ENCODE results near the gene ANKRD63.

ANKRD63 gene

DNA sequence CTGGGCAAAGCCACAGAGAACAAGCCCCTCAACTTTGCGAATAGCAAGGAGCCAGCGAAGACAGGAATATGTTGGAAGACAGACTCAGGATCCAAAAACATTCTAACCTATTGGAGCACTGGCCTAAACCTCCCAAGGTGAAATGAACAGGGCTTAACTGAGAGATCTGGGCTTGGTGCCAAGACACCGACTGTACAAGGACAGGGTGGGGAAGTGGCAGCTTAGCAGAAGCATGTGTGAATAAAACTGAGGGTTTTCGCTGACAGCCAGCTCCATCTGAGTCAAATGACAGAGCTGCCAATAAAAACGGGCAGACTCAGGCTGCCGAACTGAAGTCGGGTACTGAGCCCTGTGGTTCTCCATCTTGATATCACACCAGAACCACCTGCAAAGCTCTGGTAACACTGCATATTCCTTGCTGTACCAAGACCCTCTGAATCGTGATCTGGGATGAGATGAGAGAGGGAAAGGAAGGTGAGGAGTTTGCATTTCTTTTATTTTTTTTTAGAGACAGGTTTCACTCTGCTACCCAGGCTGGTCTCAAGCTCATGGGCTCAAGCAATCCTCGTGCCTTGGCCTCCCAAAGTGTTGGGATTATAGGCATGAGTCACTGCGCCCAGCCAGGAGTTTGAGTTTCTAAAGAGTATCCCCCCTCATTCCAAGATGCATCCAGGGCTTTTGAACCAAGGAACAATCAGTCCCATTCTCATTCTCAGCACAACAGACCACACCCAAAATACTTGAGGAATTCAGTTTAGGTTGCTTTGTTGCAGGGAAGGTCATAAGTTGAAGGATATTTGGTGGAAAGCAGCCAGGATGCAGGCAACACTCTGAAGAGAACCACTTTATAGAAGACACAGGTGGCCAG is 30.9 kb upstream of the ANKRD63 start:
- DNase-seq = peak; percentile 66

DNA sequence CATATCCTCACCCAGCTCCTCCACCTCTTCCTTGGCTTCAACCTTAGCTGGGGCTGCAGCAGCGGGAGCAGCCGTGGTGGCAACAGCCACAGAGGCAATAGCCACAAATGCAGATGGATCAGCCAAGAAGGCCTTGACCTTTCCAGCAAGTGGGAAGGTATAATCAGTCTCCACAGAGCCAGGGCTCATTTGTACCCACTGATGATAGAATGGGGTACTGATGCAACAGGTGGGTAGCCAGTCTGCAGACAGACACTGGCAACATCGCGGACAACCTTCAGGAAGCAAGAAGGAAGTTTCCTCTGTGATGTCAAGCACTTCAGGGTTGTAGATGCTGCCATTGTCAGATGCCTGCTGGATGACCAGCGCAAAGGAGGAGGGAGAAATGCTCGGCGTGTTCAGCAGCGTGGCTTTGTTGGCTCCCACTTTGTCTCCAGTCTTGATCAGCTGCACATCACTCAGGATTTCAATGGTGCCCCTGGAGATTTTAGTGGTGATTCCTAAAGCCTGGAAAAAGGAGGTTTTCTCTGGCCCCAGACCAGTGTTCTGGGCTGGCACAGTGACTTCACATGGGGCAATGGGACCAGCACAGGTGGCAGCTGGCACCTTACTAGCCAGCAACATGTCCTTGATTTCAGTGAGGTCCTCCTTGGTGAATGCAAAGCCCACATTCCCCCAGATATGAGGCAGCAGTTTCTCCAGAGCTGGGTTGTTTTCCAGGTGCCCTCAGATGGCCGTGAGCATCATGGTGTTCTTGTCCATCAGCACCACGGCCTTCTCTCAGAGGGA is 29.7 kb upstream of the ANKRD63 start:
- no peak for DNase-seq

DNA sequence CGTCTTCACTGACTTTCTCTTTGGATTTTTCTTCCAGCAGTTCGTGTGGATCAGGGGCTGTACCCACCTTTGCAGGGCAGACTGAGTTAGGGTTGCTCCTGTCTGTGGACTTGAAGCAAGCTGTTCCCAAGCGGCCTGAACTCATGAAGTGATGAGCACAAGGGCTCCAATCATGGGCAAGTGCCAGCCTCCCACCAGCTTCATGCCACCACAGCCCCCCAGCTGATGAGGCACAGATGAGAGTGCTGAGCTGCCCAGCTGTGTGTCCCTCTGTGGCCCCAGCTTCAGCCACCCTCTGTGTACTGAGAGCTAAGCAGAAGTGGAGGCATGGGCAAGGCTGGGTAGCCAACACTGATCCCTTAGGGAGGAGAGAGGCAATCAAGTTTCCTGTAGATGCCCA is 28.1 kb upstream of the ANKRD63 start:
- DNase-seq = no peak

DNA sequence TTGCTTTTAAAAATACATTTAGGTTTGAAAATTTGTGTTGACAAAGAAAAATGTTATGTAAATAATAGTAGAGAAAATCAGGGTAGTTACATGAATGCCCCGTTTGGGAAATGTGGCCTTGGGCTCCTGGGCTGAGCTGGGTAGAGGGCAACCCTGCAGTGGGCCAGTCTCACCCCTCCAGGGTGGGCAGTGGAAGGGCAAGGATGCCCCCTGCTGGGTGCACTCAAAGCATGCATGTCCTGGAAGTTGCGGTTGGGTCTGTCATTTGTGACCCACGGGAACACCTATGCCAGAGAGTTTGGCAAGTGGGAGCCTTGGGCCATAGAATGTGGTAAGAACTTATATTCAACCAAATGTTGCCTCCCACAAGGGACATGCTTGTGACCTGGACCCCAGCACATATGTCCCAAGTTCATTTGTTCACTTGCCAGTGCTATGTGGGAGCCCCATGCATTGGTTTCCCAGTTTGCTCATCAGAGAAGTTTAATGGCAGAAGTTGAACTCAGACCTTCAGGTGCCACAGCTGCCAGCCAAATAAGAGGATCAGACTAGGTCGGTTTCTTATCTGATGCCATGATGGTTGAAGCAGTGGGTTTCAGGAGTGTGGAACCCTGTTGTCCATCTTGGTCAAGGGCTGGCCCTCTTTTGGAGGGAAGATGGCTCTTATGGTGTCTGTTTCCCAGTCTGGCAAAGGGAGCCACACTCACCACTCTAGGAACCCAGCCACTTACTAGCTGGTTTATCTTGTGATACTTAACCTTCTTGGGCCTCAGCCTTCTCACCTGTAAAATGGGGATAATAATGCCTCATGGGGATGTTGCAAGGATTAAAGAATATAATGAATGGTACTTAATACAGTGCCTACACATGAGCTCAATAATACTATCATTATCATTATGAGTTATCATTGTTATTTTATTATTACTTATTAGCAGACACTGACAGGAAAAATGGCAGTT is 27.4 kb upstream of the ANKRD63 start:
- DNase-seq = peak; percentile 71

DNA sequence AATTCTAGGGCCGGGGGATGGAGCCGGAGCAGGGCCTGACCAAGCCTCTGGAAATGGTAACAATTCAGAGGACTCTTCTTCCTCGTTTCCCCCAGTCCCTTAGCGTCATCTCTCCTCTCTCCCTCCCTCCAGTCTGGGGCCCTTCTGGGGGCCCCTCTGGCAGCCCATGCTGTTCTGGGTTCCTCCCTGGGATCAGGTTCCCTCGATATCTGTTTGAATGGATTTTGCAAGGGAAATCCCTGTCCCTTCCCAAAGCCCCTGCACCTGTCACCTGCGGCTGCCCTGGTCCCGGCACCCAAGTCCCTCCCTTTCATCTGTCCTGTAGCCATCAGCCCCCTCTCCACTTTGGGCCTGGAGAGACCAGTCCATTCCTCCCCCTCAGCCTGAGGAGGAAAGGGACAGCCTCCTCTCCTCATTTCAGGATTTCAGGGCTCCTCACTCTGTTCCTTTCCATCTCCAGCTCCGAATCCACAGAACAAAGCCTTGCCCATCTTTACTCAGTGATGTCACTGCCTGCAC is 26.5 kb upstream of the ANKRD63 start:
- no peak for DNase-seq

DNA sequence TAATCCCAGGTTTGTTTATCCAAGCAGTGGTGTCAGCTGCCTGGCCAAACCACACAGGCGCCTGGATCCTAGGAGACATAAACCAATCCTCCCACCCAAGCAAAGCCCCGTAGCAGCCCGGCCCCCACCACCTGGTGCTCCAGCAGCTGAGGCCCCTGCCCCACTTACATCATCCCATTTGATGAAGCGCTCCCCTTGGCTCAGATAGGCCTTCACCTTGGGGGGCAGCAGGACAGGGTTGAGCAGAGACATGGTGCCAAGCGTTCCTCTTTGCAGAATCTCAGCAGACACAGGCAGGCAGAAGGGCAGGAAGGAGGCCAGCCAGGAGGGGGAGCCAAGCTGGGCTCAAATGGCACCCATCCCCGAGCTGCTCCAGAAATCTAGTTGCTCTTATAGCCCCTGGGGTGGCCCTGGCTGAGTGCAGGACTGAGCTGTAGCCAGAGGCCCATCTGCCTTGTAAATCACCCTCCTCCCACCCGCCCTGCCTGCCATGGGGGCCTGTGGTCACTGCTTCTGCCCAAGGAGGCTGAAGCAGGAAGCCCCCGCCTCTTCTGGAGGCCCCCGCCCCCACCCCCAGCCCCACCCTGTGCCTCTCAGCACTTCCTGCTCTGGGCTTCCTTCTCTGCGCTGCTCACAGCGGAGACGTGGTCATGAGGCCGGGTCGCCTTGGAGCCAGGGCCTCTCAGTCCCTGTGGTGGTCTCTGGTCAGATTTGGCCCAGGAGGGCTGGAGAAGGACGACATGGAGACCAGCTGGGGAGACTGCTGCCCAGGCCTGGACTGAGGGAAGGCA is 24.8 kb upstream of the ANKRD63 start, which contains the start of gene PLCB2:
Gene PLCB2 (minus strand): TSS at position 515 of the 791 bp plus-strand sequence. CDS start 263 bp downstream, at position 252.
- peak; percentile 73 for DNase-seq

DNA sequence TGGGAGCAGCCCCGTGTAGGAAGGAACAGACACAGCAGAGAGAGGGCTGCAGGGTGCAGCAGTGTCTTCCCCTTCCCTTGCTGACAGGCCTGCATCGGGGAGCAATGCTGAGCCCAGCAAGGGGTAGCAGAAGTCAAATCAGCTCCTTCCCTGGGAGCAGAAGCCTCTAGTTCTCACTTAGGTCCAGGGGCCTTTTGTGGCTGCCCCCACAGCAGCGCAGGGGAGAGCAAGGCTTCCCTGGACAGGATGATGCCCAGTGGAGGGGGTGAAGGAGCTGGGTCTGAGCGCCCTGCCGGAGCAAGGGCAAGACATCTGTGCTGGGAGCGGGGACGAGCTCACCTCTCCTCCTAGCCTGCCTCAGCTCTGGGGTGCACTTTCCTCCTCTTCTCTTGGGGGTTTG is 24.0 kb upstream of the ANKRD63 start:
- no peak for DNase-seq

DNA sequence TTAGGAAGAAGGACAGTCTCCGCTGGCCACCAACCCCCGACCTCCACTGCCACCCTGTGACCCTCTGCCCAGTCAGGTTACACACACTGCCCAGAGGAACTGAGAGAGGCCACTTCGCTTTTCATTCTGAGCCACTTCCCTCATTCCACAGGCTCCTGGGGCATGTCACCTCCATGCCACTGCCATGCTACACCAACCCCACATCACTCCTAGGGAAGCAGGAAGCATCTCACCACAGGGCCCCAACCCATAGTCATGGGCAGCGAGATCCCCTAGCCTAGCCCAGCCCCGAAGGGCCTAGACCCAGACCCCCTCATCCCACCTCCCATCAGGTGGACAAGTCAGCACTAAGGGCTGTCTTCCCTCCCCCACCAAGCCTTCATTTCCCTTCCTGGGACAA is 23.5 kb upstream of the ANKRD63 start:
- DNase-seq = no peak

DNA sequence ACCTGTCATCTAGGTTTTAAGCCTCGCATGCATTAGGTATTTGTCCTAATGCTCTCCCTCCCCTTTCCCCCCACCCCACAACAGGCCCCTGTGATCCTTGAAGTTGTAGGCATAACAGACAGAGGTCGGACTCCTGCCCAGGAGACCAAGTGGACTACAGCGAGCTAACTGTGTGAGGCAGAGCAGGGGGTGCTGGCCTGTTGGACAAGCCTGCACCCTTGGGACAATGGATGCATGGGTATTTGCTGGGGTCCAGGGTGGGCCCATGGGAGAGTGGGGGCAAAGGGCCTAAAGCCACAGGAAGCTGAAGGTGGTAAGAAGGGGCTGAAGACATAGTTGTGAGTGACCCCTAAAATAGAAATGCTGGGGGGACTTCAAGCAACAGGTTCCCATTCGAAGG is 22.4 kb upstream of the ANKRD63 start:
- no peak for DNase-seq

DNA sequence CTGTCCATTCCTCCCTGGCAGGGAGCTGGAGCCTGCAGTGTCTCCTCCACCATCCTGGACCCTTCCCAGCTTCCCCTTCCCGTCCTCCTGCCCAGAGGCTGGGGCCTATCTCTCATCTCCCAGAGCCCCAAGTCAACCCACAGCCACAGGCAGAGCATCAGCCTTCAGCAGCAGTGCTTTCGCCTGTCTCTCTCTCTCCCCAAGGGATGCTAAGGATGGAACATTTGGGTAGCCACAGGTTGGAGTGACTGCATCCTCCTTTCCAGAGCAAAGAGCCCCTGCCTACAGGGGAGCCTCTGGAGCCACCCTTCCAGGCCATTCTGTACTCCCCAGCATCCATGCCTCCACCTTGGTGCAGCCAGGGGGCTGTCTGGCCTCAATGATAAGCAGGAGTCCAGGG is 20.7 kb upstream of the ANKRD63 start:
- DNase-seq = no peak

DNA sequence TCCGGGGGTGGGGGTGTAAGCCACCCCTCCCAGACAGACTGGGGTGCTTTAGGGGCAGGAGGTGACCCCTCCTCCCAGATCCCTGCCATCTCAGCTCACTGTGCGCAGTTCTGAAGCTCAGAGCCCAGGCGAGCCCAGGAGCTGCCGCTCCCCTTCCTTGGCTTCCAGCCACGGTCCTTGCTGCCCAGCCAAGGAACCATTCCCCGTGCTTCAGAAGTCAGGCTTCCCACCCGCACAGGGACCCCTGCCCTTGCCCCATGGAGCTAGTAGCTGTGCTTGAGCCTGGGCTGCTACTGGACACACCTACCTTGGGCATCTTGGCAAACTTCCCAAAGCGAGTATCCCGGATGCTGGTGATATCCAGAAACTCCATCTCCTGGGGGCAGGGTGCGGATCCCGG is 20.1 kb upstream of the ANKRD63 start:
- DNase-seq = no peak

DNA sequence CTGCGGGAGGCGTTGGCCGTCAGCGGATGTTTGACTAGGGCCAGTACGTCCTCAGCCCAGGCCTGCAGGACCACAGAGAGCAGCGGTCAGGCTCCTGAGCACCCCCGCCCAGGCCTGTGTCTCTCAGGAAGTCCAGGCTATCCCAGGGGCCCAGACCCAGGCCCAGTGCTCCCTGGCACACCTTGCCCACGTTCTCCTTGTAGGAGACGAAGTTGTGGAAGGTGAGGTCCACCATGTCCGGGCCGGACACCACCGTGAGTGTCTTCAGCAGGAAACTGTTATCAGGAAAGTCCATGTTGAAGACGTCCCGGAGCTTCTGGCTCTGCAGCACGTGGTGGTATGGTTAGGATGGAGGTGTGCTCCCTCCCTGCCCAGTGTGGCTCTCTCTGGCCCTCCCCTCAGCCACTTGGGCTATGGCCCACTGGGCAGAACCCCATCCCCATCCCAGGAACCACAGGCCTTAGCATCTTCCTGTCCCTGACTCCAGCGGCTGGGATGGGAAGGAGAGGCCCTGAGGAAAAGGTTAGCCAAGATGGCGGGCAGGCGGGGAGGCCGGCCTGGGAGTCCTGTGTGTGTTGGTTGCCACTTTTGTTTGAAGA is 19.5 kb upstream of the ANKRD63 start:
- DNase-seq = no peak

DNA sequence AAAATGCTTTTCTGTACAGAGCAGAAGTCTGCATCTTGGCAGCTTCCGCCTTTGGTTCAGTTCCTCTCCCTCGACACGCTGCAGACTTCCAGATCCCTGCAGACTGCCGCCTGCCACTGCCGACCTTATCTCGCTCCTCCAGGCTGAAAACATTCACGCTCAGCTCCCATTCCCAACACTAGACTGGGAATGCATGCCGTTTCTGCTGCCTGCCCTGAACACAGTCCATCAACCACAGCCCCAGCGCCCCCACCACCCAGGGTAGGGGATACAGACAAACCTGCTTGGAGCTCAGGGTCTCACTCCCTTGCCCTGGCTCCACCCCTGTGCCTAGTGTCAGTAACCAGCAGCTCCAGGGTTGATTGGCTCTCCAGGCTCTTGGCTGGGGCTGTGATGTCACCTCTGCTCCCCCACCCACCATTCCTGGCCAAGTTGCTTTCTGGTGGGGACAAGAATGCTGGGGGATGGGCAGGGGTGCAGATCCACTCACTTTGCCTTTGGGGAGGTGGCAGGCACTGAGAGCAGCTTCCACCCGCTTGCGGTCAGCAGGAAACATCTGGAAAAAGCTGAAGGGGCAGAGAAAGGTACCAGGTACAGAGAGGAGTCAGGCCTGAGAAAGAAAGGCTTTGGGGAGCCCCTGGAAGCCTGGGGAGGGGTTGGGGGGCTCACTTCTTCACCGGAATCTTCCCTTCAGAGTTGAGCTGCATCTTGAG is 18.8 kb upstream of the ANKRD63 start:
- DNase-seq = no peak

DNA sequence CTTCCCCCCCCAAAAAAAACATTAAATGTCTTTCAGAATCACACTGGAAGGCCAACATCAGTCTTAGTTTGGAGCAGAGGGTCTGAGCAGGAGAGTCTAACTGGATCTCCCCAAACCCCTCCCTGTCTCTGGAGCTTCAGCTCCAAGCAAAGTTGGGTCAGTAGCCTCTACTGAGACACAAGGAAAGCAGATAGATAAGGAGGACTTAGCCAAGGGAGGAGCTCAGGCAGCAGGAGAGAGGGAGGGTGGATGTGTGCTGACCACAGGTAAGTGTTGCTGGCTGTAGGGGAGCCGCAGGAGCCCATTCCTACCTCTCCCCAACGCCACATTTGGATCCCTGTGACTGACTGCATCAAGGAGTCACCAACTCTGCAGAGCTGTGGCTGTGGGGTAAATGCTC is 17.9 kb upstream of the ANKRD63 start:
- no peak for DNase-seq

DNA sequence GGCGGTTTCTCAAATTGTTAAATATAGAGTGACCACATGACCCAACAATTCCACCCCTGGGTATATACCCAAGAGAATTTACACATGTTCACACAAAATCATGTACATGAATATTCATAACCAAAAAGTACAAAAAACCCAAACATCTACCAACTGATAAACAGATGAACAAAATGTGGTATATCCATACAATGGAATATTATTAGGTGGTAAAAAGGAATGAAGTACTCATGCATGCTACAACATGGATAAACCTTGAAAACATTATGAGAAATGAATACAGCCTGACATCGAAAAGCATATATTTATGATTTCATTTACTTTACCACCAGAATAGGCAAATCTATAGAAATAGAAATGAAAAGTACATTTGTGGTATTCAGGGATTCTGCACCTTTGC is 17.5 kb upstream of the ANKRD63 start:
- no peak for DNase-seq

DNA sequence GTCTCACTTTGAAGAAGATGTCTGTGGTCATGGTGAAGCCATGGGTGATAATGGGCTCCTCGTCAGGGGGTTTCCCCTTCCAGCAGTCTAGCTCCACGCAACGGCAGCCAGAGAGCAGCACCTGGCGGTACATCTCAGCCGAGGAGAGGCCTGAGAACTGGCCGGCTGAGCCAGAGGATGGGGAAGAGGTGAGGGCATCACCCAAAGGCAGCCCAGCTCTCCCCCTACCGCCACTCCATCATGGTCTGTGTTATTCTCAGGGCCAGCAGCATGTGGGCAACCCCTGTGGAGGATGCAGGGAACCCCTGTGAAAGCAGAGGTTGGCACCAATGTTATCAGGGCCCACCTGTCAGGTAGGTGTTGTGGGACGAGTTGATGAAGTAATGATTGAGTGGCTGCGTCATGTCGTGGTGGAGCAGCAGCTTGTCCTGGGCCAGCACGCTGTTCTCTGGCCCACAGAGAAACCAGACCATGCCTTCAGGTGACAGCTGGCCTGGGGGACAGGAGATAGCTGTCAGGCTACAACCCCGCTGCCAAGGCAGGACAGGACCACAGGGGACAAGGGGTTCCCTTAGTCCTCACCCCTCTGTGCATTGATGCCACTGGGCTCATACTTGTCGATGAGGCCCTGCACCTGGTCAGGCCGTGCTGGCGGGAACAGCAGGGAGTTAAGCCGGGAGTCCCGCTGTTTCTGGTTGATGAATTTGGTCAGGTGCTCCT is 15.5 kb upstream of the ANKRD63 start:
- no peak for DNase-seq

DNA sequence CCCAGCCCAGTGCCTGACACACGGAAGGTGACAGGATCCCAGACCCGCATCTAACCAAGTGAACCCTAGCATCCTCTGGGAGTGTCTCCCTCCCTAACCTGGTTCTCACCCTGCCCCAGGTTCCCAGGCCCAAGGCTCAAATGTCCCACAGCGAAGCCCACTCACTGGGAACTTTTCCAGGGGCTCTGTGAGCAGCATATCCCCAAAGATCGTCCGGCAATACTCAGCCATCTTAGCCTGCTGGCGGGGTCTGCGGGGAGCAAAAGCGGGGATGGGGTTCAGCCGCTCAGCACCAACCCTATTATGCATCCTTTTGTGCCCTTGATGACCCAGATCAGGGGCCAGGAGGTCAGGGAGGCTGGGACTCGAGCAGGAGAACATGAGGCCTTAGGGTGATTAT is 14.5 kb upstream of the ANKRD63 start:
- no peak for DNase-seq

DNA sequence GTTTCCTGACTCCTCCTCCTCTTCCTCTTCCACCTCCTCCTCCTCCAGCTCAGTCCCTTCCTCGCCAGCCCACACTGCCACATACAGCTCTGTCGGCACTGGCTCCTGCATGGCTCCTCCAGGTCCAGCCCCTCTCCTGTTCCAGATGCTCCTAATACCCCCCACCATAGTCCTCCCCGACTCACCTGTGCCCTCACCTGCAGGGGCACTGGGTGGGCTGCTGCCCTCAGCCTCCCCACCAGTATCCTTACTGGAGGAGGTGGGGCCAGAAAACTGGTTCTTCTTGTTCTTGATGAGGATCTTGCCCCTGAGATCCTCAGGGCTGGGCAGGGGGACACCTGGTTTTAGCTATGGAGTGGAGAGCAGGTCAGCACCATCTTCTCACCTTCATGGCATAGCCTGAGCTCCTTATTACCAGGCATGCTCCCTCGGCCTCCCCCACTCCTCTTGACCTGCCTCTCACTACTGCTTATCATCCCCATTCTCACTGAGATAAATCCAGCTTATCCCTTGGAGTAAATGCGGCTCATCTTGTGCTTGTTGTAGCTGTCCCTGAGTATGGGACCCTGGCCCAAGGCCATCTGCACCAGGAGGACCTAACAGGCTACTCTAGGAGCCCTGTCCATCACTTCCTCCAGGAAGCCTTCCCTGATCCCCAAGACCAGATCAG is 13.8 kb upstream of the ANKRD63 start:
- no peak for DNase-seq

DNA sequence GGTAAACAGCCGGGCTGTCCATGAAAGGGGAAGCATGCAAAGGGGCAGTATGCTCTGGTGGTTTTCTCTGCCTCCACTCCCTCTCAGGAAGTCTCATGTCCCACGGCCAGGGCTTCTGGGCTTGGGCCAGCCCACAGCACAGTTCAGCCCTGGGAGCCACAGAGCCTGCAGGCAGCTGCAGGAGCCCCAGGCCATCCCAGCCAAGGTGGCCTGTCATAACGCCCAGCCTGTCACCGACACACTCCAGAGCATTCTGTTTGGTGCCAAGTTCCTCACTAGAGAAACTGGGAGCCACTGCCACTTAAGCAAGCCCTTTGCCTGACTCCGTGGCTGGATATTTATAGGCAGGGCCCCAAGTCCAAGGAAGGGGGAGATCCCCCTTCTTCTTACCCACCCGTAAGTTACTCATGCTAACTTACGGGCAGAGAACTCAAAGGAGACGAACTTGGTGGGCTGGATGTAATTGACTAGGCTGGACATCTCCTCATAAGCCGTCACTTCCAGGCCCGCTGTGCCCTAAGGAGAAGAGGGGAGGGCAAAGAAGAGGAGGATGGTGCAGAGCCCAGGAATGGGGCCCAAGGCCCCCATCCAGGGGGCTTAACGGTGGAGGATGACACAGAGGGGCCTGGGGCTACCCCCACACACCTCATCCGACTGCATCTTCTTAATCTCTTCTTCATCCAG is 13.2 kb upstream of the ANKRD63 start:
- no peak for DNase-seq

All from CD4-positive, alpha-beta T cell treated with Interleukin-12 subunit alpha and Interleukin-12 subunit beta, for 1 hour (primary cell).